Thymus (tissue), 11 donors: ENCODE results near the gene CSNK1G3. TPM values are rescaled to one million over a fixed set of nuclear protein-coding genes. Genes with fewer than 3 reads are reported as not detected.

ENCODE experiments used
- DNase-seq, 9 donors: peaks; one replicate each; pipeline ENCODE4 v3.0.0-alpha.2; 2013; ENCODE audit warnings: low spot score in 9 of 9, low read depth in 6 of 9, missing footprints in 1 of 9
- H3K27ac ChIP-seq, 2 donors: one replicate each; pipeline ENCODE4 v1.5.1; 2013; ENCODE audit warnings: control low read depth in 1 of 2, low read depth in 1 of 2, low read length in 1 of 2, mild to moderate bottlenecking in 1 of 2, moderate library complexity in 1 of 2
- H3K27me3 ChIP-seq, 2 donors: one replicate each; pipeline ENCODE4 v1.5.1; 2013; ENCODE audit warnings: low read length in 1 of 2; ENCODE audit not compliant: control insufficient read depth in 2 of 2, insufficient read depth in 1 of 2
- H3K36me3 ChIP-seq, 2 donors: one replicate each; pipeline ENCODE4 v1.5.1; 2013; ENCODE audit warnings: low read length in 1 of 2, mild to moderate bottlenecking in 1 of 2, moderate library complexity in 1 of 2; ENCODE audit not compliant: control insufficient read depth in 2 of 2, insufficient read depth in 2 of 2
- H3K4me1 ChIP-seq, 2 donors: one replicate each; pipeline ENCODE4 v1.5.1; 2013; ENCODE audit warnings: low read length in 2 of 2; ENCODE audit not compliant: control insufficient read depth in 2 of 2, insufficient read depth in 2 of 2
- H3K4me3 ChIP-seq, 2 donors: one replicate each; pipeline ENCODE4 v1.5.1; 2013; ENCODE audit warnings: low read length in 2 of 2, control low read depth in 1 of 2, mild to moderate bottlenecking in 1 of 2
- H3K9me3 ChIP-seq, 2 donors: one replicate each; pipeline ENCODE4 v1.5.1; 2013; ENCODE audit warnings: low read length in 1 of 2, mild to moderate bottlenecking in 1 of 2; ENCODE audit not compliant: control insufficient read depth in 2 of 2, insufficient read depth in 1 of 2
- WGBS: extraction: QIAGEN DNeasy Blood & Tissue Kit; methylation state at CpG from one replicate; pipeline ENCODE4 v1.1.7; 2013; 5-methylcytosine and 5-hydroxymethylcytosine counted together
- polyA plus RNA-seq: library from polyadenylated mRNA; stranded (reverse); fragments of 200-250 nt; gene quantifications from one replicate; pipeline ENCODE4 v1.2.3, GENCODE V29; 2013
- total RNA-seq: library from RNA; stranded (reverse); fragments of 120-200 nt; gene quantifications from one replicate; pipeline ENCODE4 v1.2.4, GENCODE V29; 2013
- donor health status: healthy.

The CSNK1G3 gene
- total and polyA plus RNA-seq, 2 donors: 18.9 to 69.7 TPM

GRCh38 chr5:123599171-123599570 is 87.2 kb downstream of the CSNK1G3 start:
- 97% methylated on average over 2 of the region's 2 CpGs for WGBS
- Histone ChIP-seq H3K27me3 (no peaks in the 10 kb centered on the region), H3K9me3 (no peaks in the 10 kb centered on the region), H3K4me1 (no peaks in the 10 kb centered on the region), H3K27ac (no peak overlapping the region), H3K4me3 (no peak overlapping the region), H3K36me3 (peaks cover 0 to 11% of the 10 kb centered on the region in 2 donors)
- DNase-seq: no peak

- Histone ChIP-seq H3K27me3 (no peaks in the 10 kb centered on the region), H3K4me1 (no peaks in the 10 kb centered on the region), H3K9me3 (no peaks in the 10 kb centered on the region), H3K4me3 (no peak overlapping the region), H3K27ac (no peak overlapping the region), H3K36me3 (peaks cover 0 to 8% of the 10 kb centered on the region in 2 donors)
- 98% methylated on average over 2 of the region's 2 CpGs for WGBS
- no peak for DNase-seq
Observed at GRCh38 chr5:123601610-123602009, 89.6 kb downstream of the CSNK1G3 start.

DNA sequence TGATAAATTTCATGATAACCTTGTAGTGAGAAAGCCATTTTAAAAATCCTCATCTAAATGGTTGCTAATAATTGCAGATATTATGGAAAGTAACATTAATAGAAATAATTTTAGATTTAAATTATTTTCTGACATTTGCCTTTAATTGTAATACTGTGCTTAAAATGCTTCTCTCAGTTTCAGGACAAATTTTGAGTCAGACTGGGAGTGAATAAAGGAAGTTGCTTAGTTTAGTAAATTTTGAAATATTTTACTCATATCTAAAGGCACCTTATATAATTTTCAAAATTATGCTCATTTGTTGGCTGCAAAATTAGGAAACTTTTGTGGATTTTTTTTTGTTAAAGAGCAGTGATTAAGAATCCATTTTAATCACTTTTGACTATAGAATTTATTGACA is 93.8 kb downstream of the CSNK1G3 start:
- Histone ChIP-seq H3K4me1 (no peaks in the 10 kb centered on the region), H3K9me3 (no peaks in the 10 kb centered on the region), H3K36me3 (peaks cover 0 to 15% of the 10 kb centered on the region in 2 donors), H3K4me3 (no peak overlapping the region), H3K27ac (no peak overlapping the region), H3K27me3 (no peaks in the 10 kb centered on the region)
- no peak for DNase-seq

GRCh38 chr5:123610209-123610608 is 98.2 kb downstream of the CSNK1G3 start:
- no peak overlapping the region for H3K27ac ChIP-seq
- WGBS: 98% methylated on average over 2 of the region's 2 CpGs
- H3K36me3 ChIP-seq: peaks cover 0 to 7% of the 10 kb centered on the region in 2 donors
- H3K4me1 ChIP-seq: no peaks in the 10 kb centered on the region
- DNase-seq: no peak
- H3K27me3 ChIP-seq: no peaks in the 10 kb centered on the region
- no peak overlapping the region for H3K4me3 ChIP-seq
- no peaks in the 10 kb centered on the region for H3K9me3 ChIP-seq

DNA sequence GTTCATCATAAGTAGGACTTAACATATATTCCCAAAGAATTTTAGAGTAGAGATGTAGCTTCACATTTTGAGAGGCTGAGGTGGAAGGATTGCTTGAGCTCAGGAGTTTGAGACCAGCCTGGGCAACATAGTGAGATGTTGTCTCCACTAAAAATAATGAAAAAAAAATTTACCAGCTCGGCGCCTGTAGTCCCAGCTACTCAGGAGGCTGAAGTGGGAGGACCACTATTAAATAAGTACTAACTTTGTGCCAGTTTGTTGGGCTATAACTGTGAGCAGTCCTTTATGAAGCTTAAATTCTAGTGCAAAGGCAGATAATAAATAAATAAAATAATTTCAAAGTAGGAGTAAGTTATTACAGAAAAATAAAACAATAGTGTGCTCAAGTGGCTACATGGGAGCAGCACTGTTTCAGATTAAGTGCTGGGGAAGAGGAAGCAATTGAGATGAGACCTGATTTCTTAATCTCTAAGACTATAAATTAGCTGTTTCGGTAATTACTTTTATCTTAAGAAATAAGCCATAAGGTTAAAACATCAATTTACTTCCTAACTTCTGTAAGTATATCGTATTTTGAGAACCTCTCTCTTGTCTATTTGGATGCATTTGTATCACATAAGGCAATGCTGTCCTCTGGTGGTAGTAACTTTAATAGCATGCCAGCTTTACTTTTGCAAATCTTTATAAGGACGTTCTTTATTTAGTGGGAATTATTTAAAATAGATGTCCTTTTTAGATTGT is 98.9 kb downstream of the CSNK1G3 start:
- DNase-seq: peak; percentile 11 to 72 (median 47)
- Histone ChIP-seq H3K4me1 (no peaks in the 10 kb centered on the region), H3K4me3 (no peak overlapping the region), H3K27ac (no peak overlapping the region), H3K9me3 (no peaks in the 10 kb centered on the region), H3K27me3 (no peaks in the 10 kb centered on the region), H3K36me3 (peaks cover 0 to 7% of the 10 kb centered on the region in 2 donors)
- 65% methylated on average over 5 of the region's 5 CpGs for WGBS

GRCh38 chr5:123611406-123611709 is 99.4 kb downstream of the CSNK1G3 start:
- Histone ChIP-seq H3K4me3 (no peak overlapping the region), H3K36me3 (peaks cover 0 to 7% of the 10 kb centered on the region in 2 donors), H3K4me1 (no peaks in the 10 kb centered on the region), H3K27ac (no peak overlapping the region), H3K27me3 (no peaks in the 10 kb centered on the region), H3K9me3 (no peaks in the 10 kb centered on the region)
- 95% methylated on average over 1 of the region's 1 CpG for WGBS
- DNase-seq: no peak

GRCh38 chr5:123617561-123617960 is 105.6 kb downstream of the CSNK1G3 start:
- Histone ChIP-seq H3K4me1 (no peaks in the 10 kb centered on the region), H3K27ac (no peak overlapping the region), H3K36me3 (no peaks in the 10 kb centered on the region), H3K27me3 (no peaks in the 10 kb centered on the region), H3K9me3 (no peaks in the 10 kb centered on the region), H3K4me3 (no peak overlapping the region)
- DNase-seq: no peak

DNA sequence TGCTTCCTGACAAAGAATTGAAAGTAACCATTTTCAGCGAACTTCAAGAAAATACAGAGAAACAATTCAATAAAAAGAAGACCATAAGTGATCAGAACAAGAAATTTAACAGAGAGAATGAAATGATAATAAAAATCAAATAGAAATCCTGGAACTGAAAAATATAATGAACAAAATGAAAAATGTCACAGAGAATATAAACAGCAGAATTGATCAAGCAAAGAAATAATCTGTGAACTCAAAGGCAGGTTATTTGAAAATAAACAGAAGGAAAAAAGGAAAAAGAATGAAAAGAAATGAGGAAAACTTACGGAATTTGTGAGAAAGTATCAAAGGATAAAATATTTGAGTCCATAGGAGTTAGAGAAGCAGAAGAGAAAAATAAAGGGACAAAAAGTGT is 114.1 kb downstream of the CSNK1G3 start:
- Histone ChIP-seq H3K4me1 (no peaks in the 10 kb centered on the region), H3K27ac (no peak overlapping the region), H3K36me3 (no peaks in the 10 kb centered on the region), H3K27me3 (no peaks in the 10 kb centered on the region), H3K9me3 (peaks cover 0 to 11% of the 10 kb centered on the region in 2 donors), H3K4me3 (no peak overlapping the region)
- no peak for DNase-seq
- 98% methylated on average over 2 of the region's 2 CpGs for WGBS

GRCh38 chr5:123628860-123629544 is 117.0 kb downstream of the CSNK1G3 start:
- no peaks in the 10 kb centered on the region for H3K36me3 ChIP-seq
- no peak overlapping the region for H3K27ac ChIP-seq
- H3K27me3 ChIP-seq: no peaks in the 10 kb centered on the region
- H3K9me3 ChIP-seq: peaks cover 0 to 11% of the 10 kb centered on the region in 2 donors
- no peak overlapping the region for H3K4me3 ChIP-seq
- H3K4me1 ChIP-seq: no peaks in the 10 kb centered on the region
- DNase-seq: no peak
- WGBS: 98% methylated on average over 10 of the region's 10 CpGs
